Measurements from ENCODE around the gene SEMA4F. TPM values are rescaled to one million over a fixed set of nuclear protein-coding genes. Genes with fewer than 3 reads are reported as not detected.

Gene SEMA4F
- total RNA-seq, 1 experiment from 2014 or later: 6.6 TPM

DNA sequence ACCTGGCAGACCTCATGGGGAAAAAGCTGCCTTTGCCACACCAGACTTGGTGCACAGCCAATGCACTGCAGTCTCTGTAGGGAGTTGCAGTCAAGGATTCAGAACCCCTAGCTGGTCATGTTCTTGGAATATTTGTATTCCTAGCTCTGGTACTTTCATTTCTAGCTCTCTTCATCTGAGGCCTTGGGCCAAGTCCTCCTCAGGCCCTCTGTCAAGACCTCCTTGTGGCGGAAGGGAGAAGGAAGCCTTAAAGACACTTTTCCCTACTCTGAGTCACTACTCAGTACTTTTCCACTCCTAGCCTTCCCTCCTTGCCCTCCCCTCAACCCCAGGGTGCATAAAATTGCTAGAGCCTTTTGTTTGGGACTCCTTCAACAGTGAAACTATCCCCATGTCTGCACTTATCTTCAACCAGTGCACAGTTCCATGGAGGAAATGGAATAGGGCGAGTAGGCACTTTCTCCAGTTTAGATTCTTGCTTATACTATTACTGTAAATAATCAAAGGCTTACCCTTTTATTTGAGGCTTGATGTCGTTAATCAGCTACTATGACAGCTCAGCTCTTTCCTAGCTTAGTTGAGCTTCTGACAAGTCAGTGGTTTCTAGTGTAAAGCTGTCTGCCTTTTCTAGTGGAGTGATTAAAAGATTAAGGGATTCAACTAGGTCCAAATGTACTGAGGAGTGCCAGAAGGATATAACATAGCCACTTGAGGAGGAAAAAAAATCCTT is 21.7 kb upstream of the SEMA4F start:
- TF ChIP-seq, protein P1, sequence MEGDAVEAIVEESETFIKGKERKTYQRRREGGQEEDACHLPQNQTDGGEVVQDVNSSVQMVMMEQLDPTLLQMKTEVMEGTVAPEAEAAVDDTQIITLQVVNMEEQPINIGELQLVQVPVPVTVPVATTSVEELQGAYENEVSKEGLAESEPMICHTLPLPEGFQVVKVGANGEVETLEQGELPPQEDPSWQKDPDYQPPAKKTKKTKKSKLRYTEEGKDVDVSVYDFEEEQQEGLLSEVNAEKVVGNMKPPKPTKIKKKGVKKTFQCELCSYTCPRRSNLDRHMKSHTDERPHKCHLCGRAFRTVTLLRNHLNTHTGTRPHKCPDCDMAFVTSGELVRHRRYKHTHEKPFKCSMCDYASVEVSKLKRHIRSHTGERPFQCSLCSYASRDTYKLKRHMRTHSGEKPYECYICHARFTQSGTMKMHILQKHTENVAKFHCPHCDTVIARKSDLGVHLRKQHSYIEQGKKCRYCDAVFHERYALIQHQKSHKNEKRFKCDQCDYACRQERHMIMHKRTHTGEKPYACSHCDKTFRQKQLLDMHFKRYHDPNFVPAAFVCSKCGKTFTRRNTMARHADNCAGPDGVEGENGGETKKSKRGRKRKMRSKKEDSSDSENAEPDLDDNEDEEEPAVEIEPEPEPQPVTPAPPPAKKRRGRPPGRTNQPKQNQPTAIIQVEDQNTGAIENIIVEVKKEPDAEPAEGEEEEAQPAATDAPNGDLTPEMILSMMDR (conservative IDR thresholded peaks at IDR 0.05): peak; percentile 47; the same call in 2 of the 3 replicates
- Histone ChIP-seq H4K8ac (replicated peaks; ENCODE audit: insufficient read length, low read depth, low read length) (no peak overlapping the region), H2BK15ac (ENCODE audit: low read depth, low read length) (no peak overlapping the region), H3K27me3 (ENCODE audit: insufficient read depth, low read length) (no peaks in the 10 kb centered on the region), H2BK5ac (ENCODE audit: insufficient read length, low read length) (no peak overlapping the region), H3K18ac (ENCODE audit: insufficient read length, low read depth, low read length) (no peak overlapping the region), H3K79me1 (ENCODE audit: insufficient read depth, low read depth, low read length, poor library complexity, severe bottlenecking) (no peaks in the 10 kb centered on the region), H3K9me3 (ENCODE audit: control insufficient read depth, low read depth, low read length) (no peaks in the 10 kb centered on the region), H3K79me2 (ENCODE audit: insufficient read depth, low read length) (no peaks in the 10 kb centered on the region), H3K4me1 (ENCODE audit: insufficient read depth, low read length) (peaks cover 10% of the 10 kb centered on the region), H3K56ac (ENCODE audit: insufficient read length, low read depth, low read length) (no peak overlapping the region), H3T11ph (ENCODE audit: low read length) (no peak overlapping the region), H2BK20ac (ENCODE audit: low read depth, low read length, poor library complexity, severe bottlenecking) (peak overlapping the region; percentile 29), H3K9ac (ENCODE audit: extremely low read depth, insufficient read length, low read length) (no peak overlapping the region), H3K4me2 (ENCODE audit: insufficient read depth, insufficient read length, low read length) (peak overlapping the region; percentile 8), H2AK5ac (ENCODE audit: insufficient read length, low read length) (no peak overlapping the region), H2BK120ac (ENCODE audit: low read depth, low read length, poor library complexity, severe bottlenecking) (no peak overlapping the region), H4K5ac (ENCODE audit: insufficient read length, low read depth, low read length) (no peak overlapping the region), H3K14ac (ENCODE audit: insufficient read depth, low read length) (no peak overlapping the region), H2AFZ (ENCODE audit: low read length) (peak overlapping the region; percentile 2), H3K23ac (ENCODE audit: insufficient read length, low read depth, low read length) (no peak overlapping the region), H4K20me1 (ENCODE audit: control insufficient read depth, insufficient read depth, insufficient read length) (no peaks in the 10 kb centered on the region), H3K23me2 (ENCODE audit: insufficient read length, low read depth, low read length, poor library complexity, severe bottlenecking) (no peaks in the 10 kb centered on the region), H3K4ac (ENCODE audit: low read depth, low read length) (no peak overlapping the region), H2BK12ac (ENCODE audit: insufficient read length, low read depth, low read length) (no peak overlapping the region), H3K27ac (ENCODE audit: insufficient read length, low read depth, low read length) (no peak overlapping the region), H4K91ac (ENCODE audit: insufficient read length, low read depth, low read length) (no peak overlapping the region)
- H3K27ac Mint-ChIP-seq: peak overlapping the region in 2 of 3 experiments; percentile 74 to 90; a peak in 3 of 7 replicates
- DNase-seq: peak; percentile 66
- no peak overlapping the region for H3K4me3 Mint-ChIP-seq
- WGBS (ENCODE audit: extremely low coverage, insufficient read length, low lambda C conversion rate): no CpG with 5 or more reads among the region's 3 CpGs
- peaks cover 0 to 2% (median 0%) of the 10 kb centered on the region in 3 experiments; a peak in 1 of 7 replicates for H3K36me3 Mint-ChIP-seq (ENCODE audit: insufficient read depth in 1 of 3, low read depth in 3 of 3)
- H3K27me3 Mint-ChIP-seq (ENCODE audit: low read depth): no peaks in the 10 kb centered on the region
- H3K9me3 Mint-ChIP-seq: no peaks in the 10 kb centered on the region
- peaks cover 16 to 17% of the 10 kb centered on the region in 2 experiments for H3K4me1 Mint-ChIP-seq

Measured in H9 (cell line).